Adrenal gland (tissue), 5 donors: Measurements from ENCODE around the gene FRK.

Source experiments
- CTCF ChIP-seq, 6 experiments: fragments of 450-650 bp in 4 of 6; fragments of 200-600 bp in 2 of 6; sonication (generic) in 1 of 6; IDR thresholded peaks; 1 replicate in 5 of 6; 2 replicates in 1 of 6; pipeline versions ENCODE4 v1.5.1 to v1.8.0; 2016 to 2021; ENCODE audit warnings: antibody characterized with exemption in 6 of 6, mild to moderate bottlenecking in 2 of 6, moderate library complexity in 1 of 6
- POLR2A ChIP-seq, 2 donors: fragments of 450-650 bp; IDR thresholded peaks; one replicate each; pipeline ENCODE4 v1.6.1; 2017; ENCODE audit warnings: antibody characterized with exemption in 2 of 2, mild to moderate bottlenecking in 2 of 2, moderate library complexity in 1 of 2
- donor health status: DM: no; HTN: no; CAD: no.

GRCh38 chr6:116062496-116062895 is 1.8 kb upstream of the FRK start:
- TF ChIP-seq CTCF (IDR thresholded peaks at IDR 0.05) (no peak), POLR2A (IDR thresholded peaks at IDR 0.05) (no peak)
